Measurements from ENCODE around the gene RFTN1.
"Not testable (repeated sequence)": the region's sequence is repeated elsewhere in the genome, so short reads cannot be mapped to it uniquely, and the experiment has no call there.

Gene RFTN1

DNA sequence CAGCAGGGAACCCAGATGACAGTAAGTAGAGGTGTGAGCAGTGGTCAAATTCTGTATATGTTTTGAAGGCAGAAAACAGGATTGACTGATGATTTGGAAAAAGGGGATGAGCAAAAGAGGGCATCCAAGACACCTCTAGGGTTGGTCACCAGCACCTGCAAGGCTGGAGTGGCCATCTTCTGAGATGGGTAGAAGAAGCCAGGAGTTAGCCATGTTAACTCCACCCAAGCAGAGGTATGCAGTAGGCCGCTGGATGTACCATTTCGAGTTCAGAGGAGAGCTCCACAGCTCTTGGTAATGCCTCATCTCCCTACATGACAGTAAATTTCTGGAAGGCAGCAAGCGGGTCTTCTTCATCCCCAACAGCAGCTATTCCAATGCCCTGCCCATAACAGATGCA is 7.0 kb downstream of the RFTN1 start:
- no peak for DNase-seq

GRCh38 chr3:16504692-16505091 is 8.8 kb downstream of the RFTN1 start:
- no peak for DNase-seq

- DNase-seq, result no peak
Measured at GRCh38 chr3:16504242-16504641, 9.3 kb downstream of the RFTN1 start.

GRCh38 chr3:16503191-16503776 is 10.2 kb downstream of the RFTN1 start:
- no peak for DNase-seq

DNA sequence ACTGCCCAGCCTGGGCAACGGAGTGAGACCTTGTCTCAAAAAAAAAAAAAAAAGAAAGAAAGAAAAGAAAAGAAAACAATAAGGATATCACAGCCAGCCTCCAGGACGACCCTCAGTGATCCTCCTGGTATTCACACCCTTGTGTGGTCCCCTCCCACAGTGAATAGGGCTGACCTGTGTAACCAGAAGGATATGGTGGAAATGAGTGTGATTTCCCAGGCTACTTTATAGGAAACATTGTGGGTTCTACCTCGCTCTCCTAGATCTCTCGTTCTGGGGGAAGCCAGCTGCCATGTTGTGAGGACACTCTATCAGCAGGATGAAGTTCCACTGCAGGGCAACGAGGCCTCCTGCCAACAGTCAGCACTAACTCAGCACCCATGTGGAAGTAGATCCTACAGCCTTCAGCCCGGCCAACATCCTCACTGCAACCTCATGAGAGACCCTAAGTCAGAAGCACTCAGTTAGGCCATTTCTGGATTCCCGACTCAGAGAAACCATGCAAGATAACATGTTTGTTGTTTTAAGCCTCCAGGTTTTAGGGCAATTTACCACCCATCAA is 11.1 kb downstream of the RFTN1 start:
- no peak for DNase-seq

DNA sequence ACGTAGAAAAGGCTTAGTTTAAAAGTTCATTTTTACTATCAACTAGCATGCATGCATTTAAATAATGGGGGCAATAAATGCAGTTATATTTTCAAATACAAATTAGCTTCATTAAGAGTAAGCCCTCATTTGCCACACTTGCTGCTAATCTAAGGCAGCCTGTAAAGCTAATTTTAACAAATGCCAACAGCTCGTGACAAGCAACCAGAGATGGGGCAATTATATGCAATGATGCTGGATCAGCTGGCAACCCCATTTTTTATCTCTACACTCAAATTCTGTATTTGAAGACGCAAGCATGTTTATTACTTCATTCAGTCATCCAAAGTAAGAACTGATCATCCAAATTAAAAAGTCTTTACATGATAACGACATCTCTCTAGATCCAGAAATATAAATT is 12.1 kb downstream of the RFTN1 start:
- no peak for DNase-seq

GRCh38 chr3:16500911-16501310 is 12.6 kb downstream of the RFTN1 start:
- no peak for DNase-seq

DNA sequence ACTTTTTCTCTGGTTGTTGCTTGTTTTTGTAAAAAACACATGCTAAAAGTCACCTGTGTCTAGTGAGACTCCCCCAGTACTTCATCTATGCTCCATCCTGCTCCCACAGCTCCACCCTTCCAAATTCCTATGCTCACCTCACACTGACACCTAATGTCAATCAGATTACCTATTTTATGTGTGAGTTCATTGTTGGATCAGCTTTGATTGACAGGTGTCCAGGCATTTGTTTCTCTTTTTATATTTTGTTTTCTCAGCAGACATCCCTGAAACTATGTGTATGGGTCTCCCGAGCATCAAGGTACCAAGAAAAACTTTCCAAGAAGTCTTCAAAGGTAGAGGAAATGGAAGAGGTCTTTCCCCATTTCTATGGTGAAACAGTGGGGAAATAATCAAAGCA is 13.4 kb downstream of the RFTN1 start:
- no peak for DNase-seq

- DNase-seq, result no peak
Measured at GRCh38 chr3:16499351-16499750, 14.1 kb downstream of the RFTN1 start.

- DNase-seq, result no peak
Measured at GRCh38 chr3:16498130-16498890, 15.2 kb downstream of the RFTN1 start.

DNA sequence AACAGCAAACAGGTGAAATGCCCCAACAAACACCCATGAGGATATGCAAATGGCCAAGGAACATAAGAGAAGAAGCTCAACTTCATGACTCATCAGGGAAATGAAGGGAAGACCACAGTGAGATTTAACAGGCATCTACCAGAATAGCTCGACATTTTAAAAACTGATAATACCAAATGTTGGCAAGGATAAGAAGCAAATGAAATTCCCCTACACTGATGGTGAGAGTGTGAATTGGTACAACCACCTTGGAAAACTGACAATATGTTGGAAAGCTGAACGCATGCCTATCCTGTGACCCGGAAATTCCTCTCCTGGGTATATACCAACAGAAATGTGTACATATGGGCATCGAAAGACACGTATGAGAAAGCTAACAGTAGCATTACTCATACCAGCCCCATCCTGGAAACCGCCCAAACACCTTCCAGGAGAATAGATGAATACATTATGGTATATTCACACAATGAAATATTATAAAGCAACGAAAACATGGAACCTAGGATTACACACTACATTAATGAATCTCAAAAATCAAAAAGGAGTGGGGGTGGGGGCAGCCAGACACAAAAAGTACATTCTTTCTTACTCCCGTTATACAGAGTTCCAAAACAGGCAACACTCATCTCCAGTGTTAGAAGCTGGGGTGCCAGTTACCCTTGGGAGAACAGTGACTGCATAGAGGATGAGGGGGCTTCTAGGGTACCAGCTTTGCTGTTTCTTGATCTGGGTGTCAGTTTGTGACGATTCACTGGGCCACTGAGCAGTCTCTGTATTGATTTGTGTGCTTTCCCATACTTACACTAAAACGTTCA is 16.9 kb downstream of the RFTN1 start:
- DNase-seq, result no peak

DNA sequence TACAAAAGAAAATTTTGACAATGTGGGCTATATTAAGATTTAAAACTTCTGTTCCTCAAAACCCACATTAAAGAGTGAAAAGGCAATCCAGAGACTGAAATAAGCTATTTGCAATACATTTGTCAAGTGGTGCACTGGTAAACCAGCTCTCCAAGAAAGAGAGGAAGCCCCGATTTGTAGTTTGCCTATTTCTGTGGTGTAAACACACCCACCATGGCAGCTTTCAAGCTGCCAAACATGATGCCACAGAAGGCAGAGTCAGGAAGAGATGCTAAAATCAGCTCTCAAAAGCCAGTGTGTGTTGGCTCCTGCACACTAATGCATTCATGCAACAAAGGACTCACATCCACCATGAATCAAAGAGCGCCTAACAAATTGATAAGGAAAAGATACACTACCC is 17.5 kb downstream of the RFTN1 start:
- DNase-seq, result no peak

GRCh38 chr3:16494814-16495431 is 18.6 kb downstream of the RFTN1 start:
- no peak for DNase-seq

DNA sequence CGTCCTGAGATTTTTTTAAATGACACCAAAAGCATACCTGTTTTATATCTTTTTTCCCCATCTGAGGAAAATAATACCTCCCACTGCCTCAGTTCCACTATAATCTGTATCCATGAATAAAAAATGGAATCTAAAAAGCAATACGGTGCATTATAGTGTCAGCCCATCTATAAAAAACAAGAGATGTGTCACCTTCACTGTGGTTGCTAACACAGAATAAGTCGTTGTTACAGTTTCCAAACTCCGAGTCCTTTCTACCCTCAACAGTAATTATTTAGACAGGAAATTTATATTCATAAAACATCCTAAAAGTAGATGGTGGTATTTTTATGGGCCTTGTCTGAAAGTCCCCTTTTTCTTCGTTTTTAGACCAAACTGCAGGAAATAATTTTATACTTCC is 19.4 kb downstream of the RFTN1 start:
- DNase-seq, result no peak

DNA sequence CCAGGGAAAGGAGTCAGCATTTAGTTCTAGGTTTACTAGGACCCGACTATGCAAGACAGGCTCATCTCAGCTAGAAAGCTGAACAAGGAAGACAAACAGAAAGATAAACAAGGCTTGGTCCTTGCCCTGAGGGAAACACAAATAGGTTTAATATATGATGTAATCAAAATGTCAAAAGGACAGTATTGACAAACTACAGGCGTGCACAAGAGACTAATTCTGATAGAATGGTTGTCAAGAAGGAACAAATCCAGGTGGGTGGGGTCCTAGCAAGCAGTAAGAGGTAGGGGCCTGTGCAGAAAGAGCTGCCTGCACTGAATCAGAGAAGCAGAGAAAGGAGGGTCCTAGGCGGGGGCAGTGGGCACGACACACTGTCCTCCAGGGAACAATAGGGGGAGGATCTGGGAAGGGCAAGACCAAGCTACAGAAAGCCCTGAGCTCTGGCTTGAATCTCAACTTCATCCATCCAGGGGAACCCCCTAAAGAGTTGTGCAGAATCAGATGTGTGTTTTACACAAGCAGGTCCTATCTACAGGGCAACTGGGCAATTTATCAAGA is 23.4 kb downstream of the RFTN1 start:
- DNase-seq, result no peak

DNA sequence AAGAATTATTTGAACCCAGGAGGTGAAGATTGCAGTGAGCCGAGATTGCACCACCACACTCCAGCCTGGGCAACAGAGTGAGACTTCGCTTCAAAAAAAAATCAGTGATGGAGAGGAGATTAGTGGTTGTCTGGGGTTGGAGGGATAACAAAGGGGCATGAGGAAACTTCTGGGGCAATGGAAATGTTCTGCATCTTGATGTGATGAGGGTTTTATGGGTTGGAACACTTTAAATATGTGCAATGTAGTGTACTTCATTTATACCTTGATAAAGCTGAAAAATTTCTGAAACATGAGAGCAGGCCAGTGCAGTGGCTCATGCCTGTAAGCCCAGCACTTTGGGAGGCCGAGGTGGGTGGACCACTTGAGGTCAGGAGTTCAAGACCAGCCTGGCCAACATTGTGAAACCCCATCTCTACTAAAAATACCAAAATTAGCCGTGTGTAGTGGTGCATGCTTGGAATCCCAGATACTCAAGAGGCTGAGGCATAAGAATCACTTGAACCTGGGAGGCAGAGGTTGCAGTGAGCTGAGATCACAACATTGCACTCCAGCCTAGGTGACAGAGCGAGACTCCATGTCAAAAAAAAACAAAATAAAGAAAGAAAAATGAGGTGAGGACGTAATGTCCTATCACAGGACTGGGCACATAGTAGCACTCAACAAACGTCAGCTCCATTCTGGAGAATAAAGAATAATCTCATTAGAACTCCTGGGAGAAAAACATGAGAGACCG is 24.0 kb downstream of the RFTN1 start:
- not testable (repeated sequence) for DNase-seq

- no peak for DNase-seq
Measured at GRCh38 chr3:16488637-16489036, 24.9 kb downstream of the RFTN1 start.

DNA sequence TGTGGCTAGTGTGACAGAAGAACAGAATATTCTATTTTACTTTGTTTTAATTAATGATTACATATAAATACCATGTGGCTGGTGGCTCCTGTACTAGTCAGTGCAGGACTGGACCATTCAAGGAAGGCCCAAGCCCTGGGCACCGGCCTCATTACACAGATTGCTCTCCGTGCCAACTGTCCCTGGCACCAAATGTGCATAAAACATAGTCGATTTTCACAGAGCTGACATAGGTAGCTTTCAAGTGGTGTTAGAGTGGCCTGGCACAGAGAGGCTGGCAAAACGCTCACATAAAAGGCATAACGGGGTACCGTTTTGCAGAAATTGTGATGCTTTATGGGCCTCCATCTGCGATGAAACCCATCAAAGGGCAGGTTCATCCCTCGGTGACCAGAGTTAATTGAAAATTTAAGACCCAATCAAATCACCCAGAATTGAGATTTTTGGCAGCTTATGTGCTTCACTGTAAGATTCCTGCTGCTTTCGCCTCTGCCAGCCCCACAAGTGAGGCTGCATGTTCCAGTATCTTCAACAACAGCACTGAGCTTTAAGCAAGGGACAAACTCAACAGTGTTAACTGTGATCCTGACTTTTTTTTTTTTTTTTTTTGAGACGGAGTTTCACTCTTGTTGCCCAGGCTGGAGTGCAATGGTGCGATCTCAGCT is 25.9 kb downstream of the RFTN1 start:
- no peak for DNase-seq

DNA sequence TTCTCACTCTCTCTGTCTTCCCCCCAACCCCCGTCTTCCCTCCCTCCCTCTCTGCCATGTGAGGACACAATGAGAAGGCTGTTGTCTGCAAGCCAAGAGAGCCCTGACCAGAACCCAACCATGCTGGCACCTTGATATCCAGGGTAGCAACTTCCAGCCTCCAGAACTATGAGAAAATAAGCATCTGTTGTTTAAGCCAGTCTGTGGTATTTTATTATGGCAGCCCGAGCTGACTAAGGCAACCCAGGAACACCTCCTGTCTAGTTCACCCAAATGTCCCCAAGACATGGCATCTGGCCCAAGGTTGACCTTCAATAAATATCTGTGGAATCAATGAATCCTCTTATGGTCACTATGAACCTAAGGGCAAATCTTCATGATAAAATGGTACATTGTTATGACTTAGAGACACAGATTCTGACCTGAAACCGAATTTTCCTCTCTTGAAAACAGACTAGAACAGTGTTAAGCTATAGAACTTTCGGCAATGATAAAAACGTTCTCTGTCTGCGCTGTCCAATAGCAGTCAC is 26.5 kb downstream of the RFTN1 start:
- DNase-seq, result no peak

DNA sequence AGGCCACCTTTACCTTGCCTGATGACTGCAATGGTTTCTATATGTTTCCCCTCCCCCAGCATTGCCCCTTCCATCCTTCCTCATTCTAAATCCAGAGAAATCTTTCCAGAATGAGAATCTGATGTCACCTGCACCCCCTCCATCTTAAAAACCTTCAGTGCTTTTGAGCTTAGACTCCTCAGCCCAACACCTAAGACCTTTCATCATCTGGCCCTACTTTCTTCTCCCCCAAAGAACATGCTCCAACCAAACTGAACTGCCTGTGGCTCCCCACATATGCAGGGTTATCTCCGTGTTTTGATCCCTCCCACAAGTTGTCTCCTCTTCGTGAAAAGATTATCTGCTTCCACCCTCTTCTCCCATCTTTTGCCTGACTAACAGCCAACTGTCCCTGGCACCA is 27.3 kb downstream of the RFTN1 start:
- DNase-seq, result no peak

DNA sequence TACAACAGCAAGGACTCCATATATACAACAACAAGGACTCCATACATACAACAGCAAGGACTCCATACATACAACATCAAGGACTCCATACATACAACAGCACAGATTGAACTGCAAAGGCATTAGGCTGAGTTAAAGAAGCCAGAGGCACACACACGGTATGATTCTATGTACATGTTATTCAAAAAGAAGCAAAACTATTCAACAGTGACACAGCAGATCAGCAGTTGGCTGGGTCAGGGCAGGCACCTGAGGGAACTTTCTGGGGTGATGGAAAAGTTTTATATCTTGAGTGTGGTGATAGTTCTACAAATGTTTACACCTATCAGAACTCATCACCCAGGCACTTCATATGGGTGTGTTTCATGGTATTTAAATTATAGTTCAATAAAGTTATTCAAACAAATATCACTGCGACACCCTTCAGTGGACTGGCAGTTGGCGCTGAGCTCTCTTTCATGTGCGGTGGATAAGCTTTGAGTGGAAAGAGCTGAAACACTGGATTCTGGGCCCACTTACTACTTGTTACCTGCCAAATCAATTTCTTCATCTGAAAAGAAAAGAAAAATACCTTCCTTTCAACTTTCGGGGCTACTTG is 28.0 kb downstream of the RFTN1 start:
- no peak for DNase-seq

All from activated CD4-positive, alpha-beta T cell treated with anti-CD3 and anti-CD28 coated beads for 4 hours (primary cell).